Gastrocnemius medialis (tissue), 4 donors: ENCODE data around the gene KDM5C. TPM values are rescaled to one million over a fixed set of nuclear protein-coding genes. Genes with fewer than 3 reads are reported as not detected.
A peak's percentile ranks its signal among the peaks of the same experiment; 100 is the strongest.

Experiments used
- ATAC-seq, 2 donors: fragments of 150-250 bp; one replicate each; pipeline ENCODE4 v1.9.1; 2016
- DNase-seq, 2 donors: peaks; one replicate each; pipeline ENCODE4 v3.0.0-alpha.2; 2019
- H3K27ac ChIP-seq, 4 donors: fragments of 200-600 bp; sonication (generic); 1 replicate in 1 of 4; 2 replicates in 3 of 4; pipeline ENCODE4 v1.5.1; 2016 to 2018; ENCODE audit warnings: mild to moderate bottlenecking in 2 of 4, moderate library complexity in 1 of 4
- H3K27me3 ChIP-seq, 3 donors: fragments of 200-600 bp; sonication (generic) in 2 of 3; 1 replicate in 1 of 3; 2 replicates in 2 of 3; pipeline versions ENCODE4 v1.5.1 to v1.6.0; 2016 to 2019; ENCODE audit warnings: mild to moderate bottlenecking in 1 of 3, moderate library complexity in 1 of 3
- H3K36me3 ChIP-seq, 2 donors: fragments of 200-600 bp; sonication (generic) in 1 of 2; one replicate each; pipeline ENCODE4 v1.5.1; 2017 to 2018
- H3K4me1 ChIP-seq, 2 donors: fragments of 200-600 bp; sonication (generic) in 1 of 2; one replicate each; pipeline ENCODE4 v1.5.1; 2016 to 2017; ENCODE audit warnings: mild to moderate bottlenecking in 2 of 2
- H3K4me3 ChIP-seq, 4 donors: fragments of 200-600 bp; sonication (generic) in 3 of 4; 1 replicate in 1 of 4; 2 replicates in 3 of 4; pipeline ENCODE4 v1.5.1; 2016 to 2019; ENCODE audit warnings: mild to moderate bottlenecking in 2 of 4
- H3K9me3 ChIP-seq, 3 donors: fragments of 200-600 bp; sonication (generic) in 2 of 3; 1 replicate in 1 of 3; 2 replicates in 2 of 3; pipeline ENCODE4 v1.5.1; 2016 to 2019
- CTCF ChIP-seq, 5 experiments: fragments of 450-650 bp in 3 of 5; fragments of 200-600 bp in 2 of 5; sonication (generic) in 2 of 5; IDR thresholded peaks in 4 of 5; conservative IDR thresholded peaks in 1 of 5; 1 replicate in 4 of 5; 2 replicates in 1 of 5; pipeline ENCODE4 v1.5.1; 2016 to 2019; ENCODE audit warnings: antibody characterized with exemption in 5 of 5, mild to moderate bottlenecking in 3 of 5, moderate library complexity in 3 of 5
- POLR2A ChIP-seq, 2 donors: fragments of 450-650 bp; IDR thresholded peaks; one replicate each; pipeline ENCODE4 v1.6.1; 2017; ENCODE audit warnings: antibody characterized with exemption in 2 of 2, mild to moderate bottlenecking in 2 of 2, moderate library complexity in 2 of 2
- in situ Hi-C, 4 donors: fragments of 200-750 bp; cut with MboI; loops; one replicate each; pipeline versions ENCODE4 v1.15.0 to v1.8.0; 2017; ENCODE audit warnings: low sequenced_read_pairs in 4 of 4
- intact Hi-C: fragments of 100-400 bp; cut with DNase I; formaldehyde crosslinking; loops from one replicate; pipeline ENCODE4 v1.15.1; 2023; ENCODE audit warnings: low total_unique reads
- total RNA-seq, 4 donors: library from RNA; depleted of rRNA; stranded (reverse); fragments of >200 nt; gene quantifications; one replicate each; pipeline versions ENCODE4 v1.1.0 to v1.2.3, GENCODE V29; 2016

Gene KDM5C
- 100 to 1,000 TPM; 143 to 210 (median 147) TPM for total RNA-seq

GRCh38 chrX:53224860-53225797 lies at the start of gene KDM5C:
TSS of gene KDM5C (minus strand) at chrX:53225207. CDS start at chrX:53224889, 318 bp downstream.
- ATAC-seq = peak; percentile 74 to 78
- in situ Hi-C loops = loop anchor here in 3 of 4 donors (10.0 to 25.0 kb wide), 3 partner anchors 113 to 138 kb away; partner anchors contain the start of genes KANTR (in 2 of the 3) and TSPYL2 (in 1 of the 3)
- H3K27me3 ChIP-seq = no peaks in the 10 kb centered on the region
- TF ChIP-seq CTCF (IDR thresholded peaks at IDR 0.05 in 4 of 5, conservative IDR thresholded peaks at IDR 0.05 in 1 of 5) = peak in 1 of 5 experiments; percentile 20
- TF ChIP-seq POLR2A (IDR thresholded peaks at IDR 0.05) = peak; percentile 77 to 80
- H3K27ac ChIP-seq = peak within 1 kb of the TSS; percentile 93 to 96 (median 95)
- H3K36me3 ChIP-seq = peaks cover 0 to 4% of the 10 kb centered on the region in 2 donors
- peak; percentile 79 to 84 for DNase-seq
- no peaks in the 10 kb centered on the region for H3K9me3 ChIP-seq
- peaks cover 26 to 44% of the 10 kb centered on the region in 2 donors for H3K4me1 ChIP-seq
- intact Hi-C loops = loop anchor here (2.0 to 5.0 kb wide), 4 partner anchors 132 to 963 kb away; partner anchors contain the start of genes RIBC1 and SMC1A
- H3K4me3 ChIP-seq = peak within 1 kb of the TSS; percentile 71 to 98 (median 84)

- DNase-seq (no peak), ATAC-seq (no peak)
- Histone ChIP-seq H3K9me3 (no peaks in the 10 kb centered on the region), H3K36me3 (no peaks in the 10 kb centered on the region), H3K27ac (no peak overlapping the region), H3K27me3 (peaks cover 0 to 4% (median 0%) of the 10 kb centered on the region in 3 donors), H3K4me3 (no peak overlapping the region), H3K4me1 (no peaks in the 10 kb centered on the region)
- intact Hi-C loops (no loop called here), in situ Hi-C loops (no loop called here)
- TF ChIP-seq POLR2A (IDR thresholded peaks at IDR 0.05) (no peak), CTCF (IDR thresholded peaks at IDR 0.05 in 4 of 5, conservative IDR thresholded peaks at IDR 0.05 in 1 of 5) (no peak)
These were observed 47.9 kb upstream of the KDM5C start for GRCh38 chrX:53272808-53273337.

GRCh38 chrX:53269536-53270107 lies 44.6 kb upstream of the KDM5C start:
- Histone ChIP-seq H3K27me3 (peaks cover 0 to 4% (median 0%) of the 10 kb centered on the region in 3 donors), H3K4me1 (no peaks in the 10 kb centered on the region), H3K27ac (no peak overlapping the region), H3K4me3 (no peak overlapping the region), H3K9me3 (no peaks in the 10 kb centered on the region), H3K36me3 (no peaks in the 10 kb centered on the region)
- in situ Hi-C loops = no loop called here
- TF ChIP-seq CTCF (IDR thresholded peaks at IDR 0.05 in 4 of 5, conservative IDR thresholded peaks at IDR 0.05 in 1 of 5) = no peak
- TF ChIP-seq POLR2A (IDR thresholded peaks at IDR 0.05) = no peak
- ATAC-seq (no peak), DNase-seq (no peak)
- intact Hi-C loops = no loop called here

GRCh38 chrX:53268173-53268572 lies 43.2 kb upstream of the KDM5C start:
- ATAC-seq (no peak), DNase-seq (no peak)
- H3K27me3 ChIP-seq = peaks cover 0 to 4% (median 0%) of the 10 kb centered on the region in 3 donors
- intact Hi-C loops = no loop called here
- no peak overlapping the region for H3K27ac ChIP-seq
- no peaks in the 10 kb centered on the region for H3K4me1 ChIP-seq
- in situ Hi-C loops = no loop called here
- H3K4me3 ChIP-seq = no peak overlapping the region
- H3K9me3 ChIP-seq = no peaks in the 10 kb centered on the region
- no peak for TF ChIP-seq POLR2A (IDR thresholded peaks at IDR 0.05)
- no peak for TF ChIP-seq CTCF (IDR thresholded peaks at IDR 0.05 in 4 of 5, conservative IDR thresholded peaks at IDR 0.05 in 1 of 5)
- H3K36me3 ChIP-seq = no peaks in the 10 kb centered on the region
